ENCODE results near the gene RFFL.
A peak's percentile ranks its signal among the peaks of the same experiment; 100 is the strongest.
"Not testable (repeated sequence)": the region's sequence is repeated elsewhere in the genome, so short reads cannot be mapped to it uniquely, and the experiment has no call there.

Gene RFFL

GRCh38 chr17:35063514-35064223 lies at the start of gene RFFL:
RFFL (minus strand) TSS chr17:35063707; CDS start chr17:35026553, 37,154 bp downstream.
- no peak for DNase-seq

- DNase-seq: not testable (repeated sequence)
Observed at GRCh38 chr17:35110791-35111190, 47.3 kb upstream of the RFFL start.

- no peak for DNase-seq
Observed at GRCh38 chr17:35104844-35105450, 41.4 kb upstream of the RFFL start.

- no peak for DNase-seq
Observed at GRCh38 chr17:35103271-35103670, 39.8 kb upstream of the RFFL start.

GRCh38 chr17:35101725-35102124 lies 38.2 kb upstream of the RFFL start:
- DNase-seq: no peak

GRCh38 chr17:35101036-35101435 lies 37.5 kb upstream of the RFFL start:
- DNase-seq: no peak

- no peak for DNase-seq
Observed at GRCh38 chr17:35099908-35100307, 36.4 kb upstream of the RFFL start.

GRCh38 chr17:35097776-35098175 lies 34.3 kb upstream of the RFFL start:
- DNase-seq: no peak

- no peak for DNase-seq
Observed at GRCh38 chr17:35095741-35096140, 32.2 kb upstream of the RFFL start.

- no peak for DNase-seq
Observed at GRCh38 chr17:35094902-35095301, 31.4 kb upstream of the RFFL start.

- DNase-seq: not testable (repeated sequence)
Observed at GRCh38 chr17:35090707-35091106, 27.2 kb upstream of the RFFL start.

GRCh38 chr17:35089586-35090296 lies 26.2 kb upstream of the RFFL start:
- DNase-seq: no peak

GRCh38 chr17:35088881-35089585 lies 25.5 kb upstream of the RFFL start:
- peak; percentile 74 for DNase-seq

- DNase-seq: no peak
Observed at GRCh38 chr17:35088356-35088880, 24.9 kb upstream of the RFFL start.

GRCh38 chr17:35087731-35088355 lies 24.3 kb upstream of the RFFL start:
- DNase-seq: no peak

GRCh38 chr17:35086931-35087573 lies 23.5 kb upstream of the RFFL start:
- no peak for DNase-seq

GRCh38 chr17:35086164-35086563 lies 22.7 kb upstream of the RFFL start:
- DNase-seq: no peak

GRCh38 chr17:35084987-35085386 lies 21.5 kb upstream of the RFFL start:
- DNase-seq: no peak

- no peak for DNase-seq
Observed at GRCh38 chr17:35083071-35083470, 19.6 kb upstream of the RFFL start.

GRCh38 chr17:35082073-35082657 lies 18.7 kb upstream of the RFFL start:
- peak; percentile 75 for DNase-seq

GRCh38 chr17:35081638-35082037 lies 18.1 kb upstream of the RFFL start:
- no peak for DNase-seq

- no peak for DNase-seq
Observed at GRCh38 chr17:35080536-35080935, 17.0 kb upstream of the RFFL start.

Data from NCI-H1105 (cell line).